ENCODE measurements around the gene CCDC33.

DNA sequence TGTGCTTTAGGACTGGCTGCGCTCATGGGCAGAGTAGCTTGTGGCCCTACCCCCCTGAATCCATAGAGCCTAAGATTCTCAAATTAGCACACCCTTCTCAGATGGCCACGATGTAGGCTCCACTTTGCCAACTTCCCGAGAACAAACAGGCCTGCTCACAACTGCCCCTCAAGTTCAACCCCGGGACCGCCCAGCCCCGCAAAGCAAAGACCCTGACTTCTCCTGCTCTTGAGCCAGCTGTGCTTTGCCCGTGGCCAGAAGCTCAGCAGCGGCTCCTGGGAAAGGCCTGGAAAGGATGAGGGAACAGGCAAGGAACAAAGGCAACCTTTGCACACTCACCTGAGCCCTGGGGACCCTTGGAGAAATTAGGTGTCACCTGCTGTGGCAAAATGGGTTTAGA, 99.3 kb downstream of the CCDC33 start:
- TF ChIP-seq GLIS3 (CRISPR knock-in tag; IDR thresholded peaks at IDR 0.05) (no peak), PPARA (CRISPR knock-in tag; IDR thresholded peaks at IDR 0.05; ENCODE audit: borderline replicate concordance) (no peak), ARNTL (CRISPR knock-in tag; IDR thresholded peaks at IDR 0.05; ENCODE audit: borderline replicate concordance, low read depth) (no peak), TCF4 (CRISPR knock-in tag; IDR thresholded peaks at IDR 0.05; ENCODE audit: borderline replicate concordance) (no peak), PATZ1 (CRISPR knock-in tag; IDR thresholded peaks at IDR 0.05; ENCODE audit: borderline replicate concordance) (no peak), SNAI2 (CRISPR knock-in tag; IDR thresholded peaks at IDR 0.05) (no peak), ZNF8 (CRISPR knock-in tag; IDR thresholded peaks at IDR 0.05) (no peak), ZFP3 (CRISPR knock-in tag; IDR thresholded peaks at IDR 0.05) (no peak), ISL1 (CRISPR knock-in tag; IDR thresholded peaks at IDR 0.05) (no peak), ZNF565 (CRISPR knock-in tag; conservative IDR thresholded peaks at IDR 0.05; ENCODE audit: low read depth) (no peak)
- TF ChIP-seq, protein P1, sequence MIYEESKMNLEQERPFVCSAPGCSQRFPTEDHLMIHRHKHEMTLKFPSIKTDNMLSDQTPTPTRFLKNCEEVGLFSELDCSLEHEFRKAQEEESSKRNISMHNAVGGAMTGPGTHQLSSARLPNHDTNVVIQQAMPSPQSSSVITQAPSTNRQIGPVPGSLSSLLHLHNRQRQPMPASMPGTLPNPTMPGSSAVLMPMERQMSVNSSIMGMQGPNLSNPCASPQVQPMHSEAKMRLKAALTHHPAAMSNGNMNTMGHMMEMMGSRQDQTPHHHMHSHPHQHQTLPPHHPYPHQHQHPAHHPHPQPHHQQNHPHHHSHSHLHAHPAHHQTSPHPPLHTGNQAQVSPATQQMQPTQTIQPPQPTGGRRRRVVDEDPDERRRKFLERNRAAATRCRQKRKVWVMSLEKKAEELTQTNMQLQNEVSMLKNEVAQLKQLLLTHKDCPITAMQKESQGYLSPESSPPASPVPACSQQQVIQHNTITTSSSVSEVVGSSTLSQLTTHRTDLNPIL (CRISPR knock-in tag; IDR thresholded peaks at IDR 0.05; ENCODE audit: low read depth): no peak
- TF ChIP-seq, protein P2, sequence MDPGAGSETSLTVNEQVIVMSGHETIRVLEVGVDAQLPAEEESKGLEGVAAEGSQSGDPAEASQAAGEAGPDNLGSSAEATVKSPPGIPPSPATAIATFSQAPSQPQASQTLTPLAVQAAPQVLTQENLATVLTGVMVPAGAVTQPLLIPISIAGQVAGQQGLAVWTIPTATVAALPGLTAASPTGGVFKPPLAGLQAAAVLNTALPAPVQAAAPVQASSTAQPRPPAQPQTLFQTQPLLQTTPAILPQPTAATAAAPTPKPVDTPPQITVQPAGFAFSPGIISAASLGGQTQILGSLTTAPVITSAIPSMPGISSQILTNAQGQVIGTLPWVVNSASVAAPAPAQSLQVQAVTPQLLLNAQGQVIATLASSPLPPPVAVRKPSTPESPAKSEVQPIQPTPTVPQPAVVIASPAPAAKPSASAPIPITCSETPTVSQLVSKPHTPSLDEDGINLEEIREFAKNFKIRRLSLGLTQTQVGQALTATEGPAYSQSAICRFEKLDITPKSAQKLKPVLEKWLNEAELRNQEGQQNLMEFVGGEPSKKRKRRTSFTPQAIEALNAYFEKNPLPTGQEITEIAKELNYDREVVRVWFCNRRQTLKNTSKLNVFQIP (CRISPR knock-in tag; IDR thresholded peaks at IDR 0.05; ENCODE audit: borderline replicate concordance, low read depth): no peak

Measured in SK-N-SH treated with all-trans-retinoic acid at 6 μM for 48 hours (cell line).